ENCODE data around the gene GVQW3.

- TF ChIP-seq POLR2A (IDR thresholded peaks at IDR 0.05) (no peak), EP300 (IDR thresholded peaks at IDR 0.05) (no peak), CTCF (IDR thresholded peaks at IDR 0.05) (no peak)
These were observed 74.8 kb downstream of the GVQW3 start for GRCh38 chr11:76455931-76456330.

Measured in ovary (tissue), 3 donors.